Dermis blood vessel endothelial cell (primary cell): ENCODE results near the gene GNG3. TPM values are rescaled to one million over a fixed set of nuclear protein-coding genes. Genes with fewer than 3 reads are reported as not detected.

Experiments
- total RNA-seq: library from RNA; depleted of rRNA; stranded (reverse); fragments of >200 nt; gene quantifications from 2 replicates; pipeline ENCODE4 v1.2.3, GENCODE V29; 2014

Gene GNG3
- total RNA-seq, 1 donor from 2014 or later, result not detected

Other genes with a start within 250 kb of the GNG3 start
- gene AHNAK, start 160.9 kb upstream of the GNG3 start, total RNA-seq, result 517 and 766 TPM in 2 replicates
- gene EEF1G, start 133.8 kb upstream of the GNG3 start, total RNA-seq, result 1,345 and 1,561 TPM in 2 replicates
- 13.8 and 15.1 TPM in 2 replicates for gene TUT1, start 116.2 kb upstream of the GNG3 start, total RNA-seq
- gene MTA2, start 105.8 kb upstream of the GNG3 start, total RNA-seq, result 190 and 209 TPM in 2 replicates
- 40.2 and 42.1 TPM in 2 replicates for gene EML3, start 94.9 kb upstream of the GNG3 start, total RNA-seq
- 5.4 and 5.6 TPM in 2 replicates for gene ROM1, start 94.4 kb upstream of the GNG3 start, total RNA-seq
- 16.2 and 18.2 TPM in 2 replicates for gene B3GAT3, start 85.7 kb upstream of the GNG3 start, total RNA-seq
- 237 and 423 TPM in 2 replicates for gene GANAB, start 61.1 kb upstream of the GNG3 start, total RNA-seq
- gene INTS5, start 54.4 kb upstream of the GNG3 start, total RNA-seq, result 29.6 and 38.0 TPM in 2 replicates
- 27.5 and 28.6 TPM in 2 replicates for gene C11orf98, start 42.5 kb upstream of the GNG3 start, total RNA-seq
- 5.2 and 5.8 TPM in 2 replicates for gene CSKMT, start 42.4 kb upstream of the GNG3 start, total RNA-seq
- 5.0 and 6.1 TPM in 2 replicates for gene UQCC3, start 36.0 kb upstream of the GNG3 start, total RNA-seq
- gene LBHD1, start 35.4 kb upstream of the GNG3 start, total RNA-seq, result 2.5 and 3.6 TPM in 2 replicates
- 126 and 217 TPM in 2 replicates for gene UBXN1, start 28.6 kb upstream of the GNG3 start, total RNA-seq
- gene LRRN4CL, start 18.1 kb upstream of the GNG3 start, total RNA-seq, result 0.34 and 0.51 TPM in 2 replicates
- gene BSCL2, start 252 bp upstream of the GNG3 start, total RNA-seq, result 19.4 and 38.6 TPM in 2 replicates
- 6.5 and 11.1 TPM in 2 replicates for gene HNRNPUL2, start 19.8 kb downstream of the GNG3 start, total RNA-seq
- gene TTC9C, start 20.8 kb downstream of the GNG3 start, total RNA-seq, result 28.9 and 30.0 TPM in 2 replicates
- gene ZBTB3, start 46.5 kb downstream of the GNG3 start, total RNA-seq, result 12.2 and 14.1 TPM in 2 replicates
- gene POLR2G, start 53.9 kb downstream of the GNG3 start, total RNA-seq, result 42.7 and 76.1 TPM in 2 replicates
- gene TAF6L, start 63.7 kb downstream of the GNG3 start, total RNA-seq, result 35.7 and 40.2 TPM in 2 replicates
- 29.0 and 41.7 TPM in 2 replicates for gene TMEM179B, start 79.7 kb downstream of the GNG3 start, total RNA-seq
- 10.7 and 21.8 TPM in 2 replicates for gene TMEM223, start 84.3 kb downstream of the GNG3 start, total RNA-seq
- gene NXF1, start 97.8 kb downstream of the GNG3 start, total RNA-seq, result 38.1 and 44.2 TPM in 2 replicates
- gene STX5, start 124.4 kb downstream of the GNG3 start, total RNA-seq, result 34.4 and 36.8 TPM in 2 replicates
- gene TEX54, start 125.2 kb downstream of the GNG3 start, total RNA-seq, result not detected in 2 replicates
- 39.4 and 46.3 TPM in 2 replicates for gene WDR74, start 131.9 kb downstream of the GNG3 start, total RNA-seq
- 77.9 and 84.9 TPM in 2 replicates for gene SLC3A2, start 173.2 kb downstream of the GNG3 start, total RNA-seq
- gene CHRM1, start 213.7 kb downstream of the GNG3 start, total RNA-seq, result not detected in 2 replicates